ENCODE results near the gene IFT27. TPM values are rescaled to one million over a fixed set of nuclear protein-coding genes. Genes with fewer than 3 reads are reported as not detected.

Gene IFT27
- total RNA-seq, 4 donors from 2014 or later: 2.3 to 27.0 (median 15.4) TPM

DNA sequence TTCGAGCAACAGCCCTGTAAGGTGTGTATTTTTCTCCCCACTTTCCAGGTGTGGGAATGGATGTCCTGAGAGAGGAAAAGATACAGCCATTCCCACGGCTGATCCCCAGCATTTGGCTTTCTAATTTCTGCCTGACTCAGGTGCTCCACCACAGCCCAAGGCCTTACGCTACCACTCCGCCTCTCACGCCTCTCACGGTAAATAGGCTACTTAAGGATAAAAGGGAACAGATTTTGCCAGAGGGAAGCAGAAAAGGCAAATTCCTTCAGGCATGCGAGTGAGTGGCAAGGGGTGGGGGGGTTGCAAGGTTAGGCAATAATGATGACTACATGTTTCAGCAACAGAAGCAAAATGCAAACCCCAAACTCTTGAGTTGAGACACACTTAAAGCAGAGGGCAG lies 31.7 kb upstream of the IFT27 start:
- H3K36me3 ChIP-seq: no peaks in the 10 kb centered on the region
- DNase-seq: no peak
- H3K9me3 ChIP-seq: no peaks in the 10 kb centered on the region
- intact Hi-C loops (cut with DNase I; ENCODE audit: low total_unique reads): no loop called here
- H3K27me3 ChIP-seq: no peaks in the 10 kb centered on the region
- no peak overlapping the region for H3K4me3 ChIP-seq
- H3K4me1 ChIP-seq: no peaks in the 10 kb centered on the region
- H3K27ac ChIP-seq: no peak overlapping the region
- TF ChIP-seq POLR2A (IDR thresholded peaks at IDR 0.05): no peak

DNA sequence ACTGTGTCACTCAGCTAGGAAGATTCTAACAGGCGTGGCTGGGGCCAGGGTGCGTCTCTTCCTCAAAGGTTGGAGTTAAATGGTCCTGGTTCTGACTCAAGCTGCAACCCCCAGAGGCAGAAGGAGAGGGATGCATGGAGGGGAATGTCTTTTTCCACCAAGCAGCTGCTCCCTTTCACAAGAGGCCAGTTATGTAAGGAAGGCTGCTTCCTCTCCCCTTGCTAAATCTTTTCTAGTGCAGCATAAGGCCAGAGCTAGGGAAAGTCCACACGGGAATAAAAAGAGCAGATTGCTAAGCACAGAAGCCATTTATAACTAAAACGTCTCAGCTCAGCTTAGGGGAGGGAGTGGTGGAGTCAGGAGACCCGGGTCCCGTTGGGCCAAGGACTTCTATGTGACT lies 30.9 kb upstream of the IFT27 start:
- Histone ChIP-seq H3K27me3 (no peaks in the 10 kb centered on the region), H3K36me3 (no peaks in the 10 kb centered on the region), H3K9me3 (no peaks in the 10 kb centered on the region), H3K27ac (no peak overlapping the region), H3K4me3 (no peak overlapping the region), H3K4me1 (no peaks in the 10 kb centered on the region)
- DNase-seq: no peak
- TF ChIP-seq POLR2A (IDR thresholded peaks at IDR 0.05): no peak
- TF ChIP-seq, protein P1, sequence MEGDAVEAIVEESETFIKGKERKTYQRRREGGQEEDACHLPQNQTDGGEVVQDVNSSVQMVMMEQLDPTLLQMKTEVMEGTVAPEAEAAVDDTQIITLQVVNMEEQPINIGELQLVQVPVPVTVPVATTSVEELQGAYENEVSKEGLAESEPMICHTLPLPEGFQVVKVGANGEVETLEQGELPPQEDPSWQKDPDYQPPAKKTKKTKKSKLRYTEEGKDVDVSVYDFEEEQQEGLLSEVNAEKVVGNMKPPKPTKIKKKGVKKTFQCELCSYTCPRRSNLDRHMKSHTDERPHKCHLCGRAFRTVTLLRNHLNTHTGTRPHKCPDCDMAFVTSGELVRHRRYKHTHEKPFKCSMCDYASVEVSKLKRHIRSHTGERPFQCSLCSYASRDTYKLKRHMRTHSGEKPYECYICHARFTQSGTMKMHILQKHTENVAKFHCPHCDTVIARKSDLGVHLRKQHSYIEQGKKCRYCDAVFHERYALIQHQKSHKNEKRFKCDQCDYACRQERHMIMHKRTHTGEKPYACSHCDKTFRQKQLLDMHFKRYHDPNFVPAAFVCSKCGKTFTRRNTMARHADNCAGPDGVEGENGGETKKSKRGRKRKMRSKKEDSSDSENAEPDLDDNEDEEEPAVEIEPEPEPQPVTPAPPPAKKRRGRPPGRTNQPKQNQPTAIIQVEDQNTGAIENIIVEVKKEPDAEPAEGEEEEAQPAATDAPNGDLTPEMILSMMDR (IDR thresholded peaks at IDR 0.05): no peak
- intact Hi-C loops (cut with DNase I; ENCODE audit: low total_unique reads): no loop called here

DNA sequence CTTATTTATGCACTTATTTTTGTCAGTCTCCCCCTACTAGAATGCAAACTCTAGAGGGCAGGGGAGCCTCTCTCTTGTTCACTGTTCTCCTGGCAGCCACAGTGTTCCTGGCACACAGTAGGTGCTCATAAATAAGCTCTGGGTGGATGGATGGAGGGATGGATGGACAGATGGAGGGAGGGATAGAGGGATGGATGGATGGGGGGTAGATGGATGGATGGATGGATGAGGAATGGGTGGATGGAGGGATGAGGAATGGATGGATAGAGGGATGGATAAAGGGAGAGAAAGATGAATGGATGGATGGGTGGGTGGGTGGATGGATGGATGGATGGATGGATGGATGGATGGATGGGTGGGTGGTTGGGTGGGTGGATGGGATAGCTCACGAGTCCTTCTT lies 27.4 kb upstream of the IFT27 start:
- H3K27me3 ChIP-seq: no peaks in the 10 kb centered on the region
- no peak for TF ChIP-seq POLR2A (IDR thresholded peaks at IDR 0.05)
- TF ChIP-seq, protein P1 (IDR thresholded peaks at IDR 0.05): no peak
- H3K4me3 ChIP-seq: no peak overlapping the region
- H3K9me3 ChIP-seq: no peaks in the 10 kb centered on the region
- DNase-seq: no peak
- H3K36me3 ChIP-seq: no peaks in the 10 kb centered on the region
- intact Hi-C loops (cut with DNase I; ENCODE audit: low total_unique reads): no loop called here
- H3K4me1 ChIP-seq: no peaks in the 10 kb centered on the region
- no peak overlapping the region for H3K27ac ChIP-seq

DNA sequence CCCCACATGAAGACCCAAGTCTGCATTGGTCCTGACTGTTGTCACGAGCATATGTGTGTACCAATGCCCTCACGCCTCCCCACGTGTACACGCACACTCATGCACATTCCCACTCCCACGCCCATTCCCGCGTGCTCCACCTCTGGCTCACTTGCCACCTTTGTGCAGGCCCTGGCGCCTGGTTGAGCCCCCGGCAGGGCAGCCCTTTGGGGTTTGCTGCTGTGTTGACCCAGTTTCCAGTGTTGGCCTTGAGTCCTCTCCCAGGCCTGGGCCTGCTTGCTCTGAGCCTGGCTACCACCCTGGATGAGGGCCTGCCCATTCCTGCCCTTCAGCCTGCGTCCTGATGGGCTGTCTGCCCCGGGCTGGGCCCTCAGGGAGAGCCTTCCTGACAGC lies 22.8 kb upstream of the IFT27 start:
- H3K27me3 ChIP-seq: no peaks in the 10 kb centered on the region
- H3K4me3 ChIP-seq: no peak overlapping the region
- no peaks in the 10 kb centered on the region for H3K9me3 ChIP-seq
- no peak overlapping the region for H3K27ac ChIP-seq
- no peaks in the 10 kb centered on the region for H3K4me1 ChIP-seq
- TF ChIP-seq, protein P1 (IDR thresholded peaks at IDR 0.05): no peak
- no peak for TF ChIP-seq POLR2A (IDR thresholded peaks at IDR 0.05)
- no peaks in the 10 kb centered on the region for H3K36me3 ChIP-seq
- intact Hi-C loops (cut with DNase I; ENCODE audit: low total_unique reads): no loop called here
- DNase-seq: no peak

DNA sequence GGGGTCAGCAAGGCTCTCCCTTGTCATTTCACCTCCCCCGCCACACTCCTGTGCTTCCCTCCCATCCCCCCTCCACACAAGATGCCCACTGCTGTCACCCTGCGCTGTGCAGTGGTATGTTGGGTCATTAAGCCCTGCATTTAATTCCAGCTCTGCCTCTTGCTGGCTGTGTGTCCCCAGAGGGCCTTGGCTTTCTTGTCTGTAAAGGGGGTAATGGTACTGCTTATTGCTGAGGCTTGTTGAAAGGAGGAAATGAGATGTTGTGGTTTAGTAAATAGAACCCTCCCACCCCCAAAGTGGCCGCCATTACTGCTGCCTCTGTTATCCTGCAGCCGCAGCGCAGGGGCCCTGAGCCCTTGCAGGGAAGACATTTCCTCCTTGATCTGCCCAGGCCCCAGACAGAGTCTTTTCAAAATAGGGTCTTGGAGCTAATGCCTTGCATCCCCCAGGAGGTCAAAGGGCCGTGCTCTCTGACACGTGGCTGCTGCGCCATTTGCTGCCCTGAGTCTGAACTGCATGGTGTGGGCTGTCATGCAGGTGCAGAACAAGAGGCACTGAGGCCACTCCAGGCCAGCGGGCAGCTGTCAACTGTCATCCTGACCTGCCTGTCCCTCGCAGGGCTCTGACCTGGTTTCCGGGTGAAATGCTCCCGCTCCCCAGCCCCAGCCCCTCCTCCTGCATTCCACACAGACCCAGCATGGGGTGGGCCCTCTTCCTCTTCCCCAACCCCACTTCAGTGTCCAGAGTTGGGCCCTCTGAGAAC lies 22.2 kb upstream of the IFT27 start:
- H3K27me3 ChIP-seq: no peaks in the 10 kb centered on the region
- DNase-seq: no peak

More for the DNA sequence above, 22.2 kb upstream of the IFT27 start:
- no peaks in the 10 kb centered on the region for H3K9me3 ChIP-seq
- intact Hi-C loops (cut with DNase I; ENCODE audit: low total_unique reads): no loop called here
- H3K4me3 ChIP-seq: no peak overlapping the region
- H3K27ac ChIP-seq: no peak overlapping the region
- no peaks in the 10 kb centered on the region for H3K4me1 ChIP-seq
- H3K36me3 ChIP-seq: no peaks in the 10 kb centered on the region
- no peak for TF ChIP-seq POLR2A (IDR thresholded peaks at IDR 0.05)
- TF ChIP-seq, protein P1 (IDR thresholded peaks at IDR 0.05): no peak

Data from uterus (tissue), 4 donors.